Measurements from ENCODE around the gene GAN.

DNA sequence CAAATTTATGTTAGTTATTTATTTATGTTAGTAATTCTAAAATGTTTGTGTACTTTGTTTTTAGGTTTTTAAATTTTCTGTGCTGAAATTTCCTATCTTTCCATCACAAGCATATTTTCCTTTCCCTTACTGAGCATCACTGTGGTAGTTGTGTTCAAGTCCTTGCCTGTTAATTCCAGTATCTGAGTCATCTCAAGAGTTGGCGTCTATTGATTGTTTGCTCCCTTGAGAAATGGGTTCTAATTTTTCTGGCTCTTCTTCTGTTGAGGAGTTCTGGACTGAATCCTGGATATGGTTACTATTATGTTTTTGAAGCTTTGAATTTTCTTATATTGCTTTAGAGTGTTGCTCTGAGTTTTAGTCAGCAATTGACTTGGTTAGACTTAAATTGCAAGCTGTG, 56.3 kb downstream of the GAN start:
- TF ChIP-seq, protein P1, sequence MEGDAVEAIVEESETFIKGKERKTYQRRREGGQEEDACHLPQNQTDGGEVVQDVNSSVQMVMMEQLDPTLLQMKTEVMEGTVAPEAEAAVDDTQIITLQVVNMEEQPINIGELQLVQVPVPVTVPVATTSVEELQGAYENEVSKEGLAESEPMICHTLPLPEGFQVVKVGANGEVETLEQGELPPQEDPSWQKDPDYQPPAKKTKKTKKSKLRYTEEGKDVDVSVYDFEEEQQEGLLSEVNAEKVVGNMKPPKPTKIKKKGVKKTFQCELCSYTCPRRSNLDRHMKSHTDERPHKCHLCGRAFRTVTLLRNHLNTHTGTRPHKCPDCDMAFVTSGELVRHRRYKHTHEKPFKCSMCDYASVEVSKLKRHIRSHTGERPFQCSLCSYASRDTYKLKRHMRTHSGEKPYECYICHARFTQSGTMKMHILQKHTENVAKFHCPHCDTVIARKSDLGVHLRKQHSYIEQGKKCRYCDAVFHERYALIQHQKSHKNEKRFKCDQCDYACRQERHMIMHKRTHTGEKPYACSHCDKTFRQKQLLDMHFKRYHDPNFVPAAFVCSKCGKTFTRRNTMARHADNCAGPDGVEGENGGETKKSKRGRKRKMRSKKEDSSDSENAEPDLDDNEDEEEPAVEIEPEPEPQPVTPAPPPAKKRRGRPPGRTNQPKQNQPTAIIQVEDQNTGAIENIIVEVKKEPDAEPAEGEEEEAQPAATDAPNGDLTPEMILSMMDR (IDR thresholded peaks at IDR 0.05; ENCODE audit: insufficient read depth, low read depth, low read length), result no peak
- no peak for TF ChIP-seq EZH2 (IDR thresholded peaks at IDR 0.05; ENCODE audit: insufficient read depth, low read length)

All from astrocyte (in vitro differentiated cells and primary cell).